ENCODE results near the gene NAV1. TPM values are rescaled to one million over a fixed set of nuclear protein-coding genes. Genes with fewer than 3 reads are reported as not detected.
"Not testable (repeated sequence)": the region's sequence is repeated elsewhere in the genome, so short reads cannot be mapped to it uniquely, and the experiment has no call there.

NAV1 gene
- total RNA-seq, 2 experiments from 2014 or later: 1.6 to 2.1 TPM

DNA sequence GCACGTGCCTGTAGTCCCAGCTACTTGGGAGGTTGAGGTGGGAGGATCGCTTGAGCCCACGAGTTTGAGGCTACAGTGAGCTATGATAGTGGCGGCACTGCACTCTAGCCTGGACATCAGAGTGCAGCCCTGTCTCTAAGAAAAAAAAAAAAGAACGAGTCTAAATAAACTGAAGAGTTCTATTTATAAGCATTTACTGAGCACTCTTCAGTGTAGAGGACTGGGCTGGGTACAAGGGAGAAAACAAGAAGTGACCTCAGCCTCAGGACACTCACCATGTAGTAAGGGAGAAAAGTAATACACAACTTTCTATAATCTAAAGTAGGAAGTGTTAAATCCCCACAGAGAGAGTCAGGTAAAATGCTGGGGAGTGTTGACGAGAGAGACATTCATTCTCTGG lies 35.0 kb downstream of the NAV1 start:
- CTCF ChIA-PET: interaction anchor here (4.8 kb wide), 1 partner anchor 14 kb away, joined by 19 read pairs; no protein-coding TSS in a partner anchor
- Mint-ChIP-seq H3K9me3 (peaks cover 5% of the 10 kb centered on the region), H3K27ac (no peak overlapping the region), H3K27me3 (peaks cover 3% of the 10 kb centered on the region), H3K4me3 (no peak overlapping the region), H3K36me3 (ENCODE audit: low read depth) (no peaks in the 10 kb centered on the region), H3K4me1 (ENCODE audit: low read depth) (no peaks in the 10 kb centered on the region)
- intact Hi-C loops (cut with micrococcal nuclease): no loop called here
- DNase-seq (no peak), ATAC-seq (no peak)
- TF ChIP-seq, protein P1, sequence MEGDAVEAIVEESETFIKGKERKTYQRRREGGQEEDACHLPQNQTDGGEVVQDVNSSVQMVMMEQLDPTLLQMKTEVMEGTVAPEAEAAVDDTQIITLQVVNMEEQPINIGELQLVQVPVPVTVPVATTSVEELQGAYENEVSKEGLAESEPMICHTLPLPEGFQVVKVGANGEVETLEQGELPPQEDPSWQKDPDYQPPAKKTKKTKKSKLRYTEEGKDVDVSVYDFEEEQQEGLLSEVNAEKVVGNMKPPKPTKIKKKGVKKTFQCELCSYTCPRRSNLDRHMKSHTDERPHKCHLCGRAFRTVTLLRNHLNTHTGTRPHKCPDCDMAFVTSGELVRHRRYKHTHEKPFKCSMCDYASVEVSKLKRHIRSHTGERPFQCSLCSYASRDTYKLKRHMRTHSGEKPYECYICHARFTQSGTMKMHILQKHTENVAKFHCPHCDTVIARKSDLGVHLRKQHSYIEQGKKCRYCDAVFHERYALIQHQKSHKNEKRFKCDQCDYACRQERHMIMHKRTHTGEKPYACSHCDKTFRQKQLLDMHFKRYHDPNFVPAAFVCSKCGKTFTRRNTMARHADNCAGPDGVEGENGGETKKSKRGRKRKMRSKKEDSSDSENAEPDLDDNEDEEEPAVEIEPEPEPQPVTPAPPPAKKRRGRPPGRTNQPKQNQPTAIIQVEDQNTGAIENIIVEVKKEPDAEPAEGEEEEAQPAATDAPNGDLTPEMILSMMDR (IDR thresholded peaks at IDR 0.05): no peak
- POLR2A ChIA-PET: no interaction called here

GRCh38 chr1:201575912-201576311 lies 37.0 kb downstream of the NAV1 start:
- no peaks in the 10 kb centered on the region for H3K36me3 Mint-ChIP-seq (ENCODE audit: low read depth)
- no peaks in the 10 kb centered on the region for H3K4me1 Mint-ChIP-seq (ENCODE audit: low read depth)
- ChIA-PET POLR2A (no interaction called here), CTCF (interaction anchor here (1.1 kb wide), 1 partner anchor 17 kb away, joined by 3 read pairs; no protein-coding TSS in a partner anchor)
- TF ChIP-seq, protein P1 (IDR thresholded peaks at IDR 0.05): no peak
- no peak overlapping the region for H3K27ac Mint-ChIP-seq
- no peak overlapping the region for H3K4me3 Mint-ChIP-seq
- DNase-seq: no peak
- peaks cover 5% of the 10 kb centered on the region for H3K9me3 Mint-ChIP-seq
- ATAC-seq: no peak
- intact Hi-C loops (cut with micrococcal nuclease): no loop called here
- H3K27me3 Mint-ChIP-seq: peaks cover 3% of the 10 kb centered on the region

DNA sequence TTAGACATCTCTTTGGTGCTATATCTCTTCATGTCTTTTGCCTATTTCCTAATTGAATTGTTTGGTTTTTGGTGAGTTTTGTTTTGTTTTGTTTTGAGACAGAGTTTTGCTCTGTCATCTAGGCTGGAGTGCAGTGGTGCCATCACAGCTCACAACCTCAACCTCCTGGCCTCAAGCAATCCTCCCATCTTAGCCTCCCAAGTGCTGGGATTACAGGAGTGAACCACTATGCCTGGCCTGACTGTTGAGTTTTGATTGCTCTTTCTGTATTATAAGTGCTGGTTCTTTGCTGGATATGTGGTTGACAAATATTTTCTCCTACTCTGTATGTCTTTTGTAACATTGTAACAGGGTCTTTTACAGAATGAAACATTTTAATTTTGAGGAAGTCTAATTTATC lies 38.0 kb downstream of the NAV1 start:
- Mint-ChIP-seq H3K9me3 (peaks cover 5% of the 10 kb centered on the region), H3K36me3 (ENCODE audit: low read depth) (no peaks in the 10 kb centered on the region), H3K4me1 (ENCODE audit: low read depth) (no peaks in the 10 kb centered on the region), H3K27me3 (peaks cover 3% of the 10 kb centered on the region), H3K27ac (no peak overlapping the region), H3K4me3 (no peak overlapping the region)
- ATAC-seq (no peak), DNase-seq (no peak)
- intact Hi-C loops (cut with micrococcal nuclease): no loop called here
- TF ChIP-seq, protein P1 (IDR thresholded peaks at IDR 0.05): no peak
- CTCF ChIA-PET: interaction anchor here (1.1 kb wide), 1 partner anchor 18 kb away, joined by 3 read pairs; no protein-coding TSS in a partner anchor
- POLR2A ChIA-PET: interaction anchor here (0.6 kb wide), 1 partner anchor 676 kb away, joined by 3 read pairs; no protein-coding TSS in a partner anchor

DNA sequence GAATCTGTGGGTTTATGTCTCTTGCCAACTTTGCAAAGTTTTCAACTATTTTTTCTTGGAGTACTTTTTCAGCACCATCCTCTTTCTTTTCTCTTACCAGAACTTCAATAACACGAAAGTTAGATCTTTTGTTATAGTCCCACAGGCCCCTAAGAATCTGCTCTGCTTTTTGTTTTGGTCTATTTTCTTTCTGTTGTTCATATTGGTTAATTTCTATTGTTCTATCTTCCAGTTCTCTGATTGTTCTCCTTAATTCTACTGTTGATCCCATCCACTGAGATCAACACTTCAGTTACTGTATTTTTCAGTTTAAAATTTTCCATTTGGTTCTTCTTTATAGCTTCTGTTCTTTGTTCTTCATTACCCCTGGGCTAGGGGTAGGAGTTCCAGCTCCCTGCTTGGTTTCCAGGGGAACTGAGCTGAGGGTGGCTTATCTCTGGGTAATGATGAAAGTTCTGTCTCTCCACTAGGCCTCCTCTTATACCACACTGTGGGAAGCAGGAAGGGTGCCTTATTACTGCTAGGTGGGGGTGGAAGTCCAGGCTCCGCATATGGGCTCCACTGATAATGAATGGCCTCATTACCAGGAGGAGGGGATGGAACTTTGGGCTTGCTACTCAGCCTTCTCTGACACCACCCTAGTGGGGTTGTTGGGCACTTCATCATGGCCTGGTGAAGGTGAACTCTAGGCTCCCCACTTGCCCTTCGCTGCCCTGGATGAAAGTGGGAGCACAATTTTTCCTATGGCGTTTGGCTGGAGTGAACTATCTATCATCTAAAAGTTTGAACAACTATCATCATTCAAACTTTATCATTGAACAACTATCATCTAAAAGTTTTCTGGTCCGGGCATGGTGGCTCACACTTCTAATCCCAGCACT lies 39.3 kb downstream of the NAV1 start:
- Mint-ChIP-seq H3K27ac (no peak overlapping the region), H3K4me1 (ENCODE audit: low read depth) (no peaks in the 10 kb centered on the region), H3K36me3 (ENCODE audit: low read depth) (no peaks in the 10 kb centered on the region), H3K4me3 (no peak overlapping the region), H3K27me3 (peaks cover 5% of the 10 kb centered on the region), H3K9me3 (peaks cover 5% of the 10 kb centered on the region)
- ChIA-PET CTCF (no interaction called here), POLR2A (interaction anchor here (0.6 kb wide), 1 partner anchor 252 kb away, joined by 3 read pairs; no protein-coding TSS in a partner anchor)
- ATAC-seq (no peak), DNase-seq (no peak)
- intact Hi-C loops (cut with micrococcal nuclease): no loop called here
- TF ChIP-seq, protein P1 (IDR thresholded peaks at IDR 0.05): no peak

DNA sequence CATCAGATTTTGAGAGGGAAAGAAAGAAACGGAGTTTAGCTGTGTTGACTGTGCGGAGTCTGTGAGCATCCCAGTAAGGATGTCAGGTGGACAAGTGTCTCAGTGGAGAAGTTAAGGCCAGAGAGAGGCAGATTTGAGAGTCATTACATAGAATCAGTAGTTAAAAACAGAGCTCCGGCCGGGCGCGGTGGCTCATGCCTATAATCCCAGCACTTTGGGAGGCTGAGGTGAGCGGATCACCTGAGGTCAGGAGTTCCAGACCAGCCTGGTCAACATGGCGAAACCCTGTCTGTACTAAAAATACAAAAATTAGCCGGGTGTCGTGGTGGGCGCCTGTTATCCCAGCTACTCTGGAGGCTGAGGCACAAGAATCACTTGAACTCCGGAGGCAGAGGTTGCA lies 42.4 kb downstream of the NAV1 start:
- peaks cover 12% of the 10 kb centered on the region for H3K27me3 Mint-ChIP-seq
- CTCF ChIA-PET: interaction anchor here (1.4 to 2.2 kb wide), 2 partner anchors 68 to 212 kb away, joined by 3 to 6 read pairs; no protein-coding TSS in a partner anchor
- POLR2A ChIA-PET; H3K9me3 Mint-ChIP-seq; intact Hi-C loops (cut with micrococcal nuclease); H3K4me3 Mint-ChIP-seq; DNase-seq; H3K36me3 Mint-ChIP-seq (ENCODE audit: low read depth); ATAC-seq; H3K4me1 Mint-ChIP-seq (ENCODE audit: low read depth); H3K27ac Mint-ChIP-seq: not testable (repeated sequence)

All from activated CD8-positive, alpha-beta T cell treated with anti-CD3 and anti-CD28 coated beads for 36 hours (primary cell).